A673 (cell line): ENCODE results near the gene PDLIM3.

Experiments
- CTCF ChIP-seq: fragments of 300-800, 200-600 bp; sonication (generic); conservative IDR thresholded peaks from 2 replicates; pipeline ENCODE4 v1.5.1; 2017; ENCODE audit warnings: low read depth, mild to moderate bottlenecking, antibody characterized with exemption, low read length, moderate library complexity, mixed read lengths
- EZH2 ChIP-seq: fragments of 200-600 bp; sonication (generic); IDR thresholded peaks from 2 replicates; pipeline ENCODE4 v1.6.1; 2017; ENCODE audit warnings: borderline replicate concordance, low read depth, mild to moderate bottlenecking, mixed read lengths, antibody characterized with exemption, low read length; ENCODE audit not compliant: poor library complexity, severe bottlenecking

GRCh38 chr4:185582651-185583400 lies 47.5 kb upstream of the PDLIM3 start:
- no peak for TF ChIP-seq CTCF
- TF ChIP-seq EZH2 = no peak
